GM12801 (cell line): ENCODE measurements around the gene FYB1.

Experiments
- CTCF ChIP-seq: IDR thresholded peaks from one replicate; pipeline ENCODE4 v1.5.1; 2011; ENCODE audit warnings: control low read depth; ENCODE audit not compliant: insufficient read length; ENCODE audit errors: extremely low read depth

FYB1 gene

GRCh38 chr5:39238366-39239105 is 19.2 kb upstream of the FYB1 start:
- TF ChIP-seq CTCF = no peak

- TF ChIP-seq CTCF = no peak
Observed at GRCh38 chr5:39236718-39237117, 17.4 kb upstream of the FYB1 start.

GRCh38 chr5:39235648-39236047 is 16.3 kb upstream of the FYB1 start:
- no peak for TF ChIP-seq CTCF

GRCh38 chr5:39233783-39234182 is 14.4 kb upstream of the FYB1 start:
- TF ChIP-seq CTCF = no peak

- TF ChIP-seq CTCF = no peak
Observed at GRCh38 chr5:39231705-39232525, 12.6 kb upstream of the FYB1 start.

- TF ChIP-seq CTCF = no peak
Observed at GRCh38 chr5:39228596-39228995, 9.2 kb upstream of the FYB1 start.

GRCh38 chr5:39226558-39226957 is 7.2 kb upstream of the FYB1 start:
- no peak for TF ChIP-seq CTCF
